Neutrophil (primary cell): Measurements from ENCODE around the gene SLC25A48.
"Not testable (repeated sequence)": the region's sequence is repeated elsewhere in the genome, so short reads cannot be mapped to it uniquely, and the experiment has no call there.

Experiments used
- H3K27ac ChIP-seq: fragments of 200-600 bp; sonication (generic); 2 replicates; pipeline ENCODE4 v1.5.1; 2016; ENCODE audit warnings: mild to moderate bottlenecking, moderate library complexity
- H3K27me3 ChIP-seq: fragments of 200-600 bp; sonication (generic); 2 replicates; pipeline ENCODE4 v1.6.0; 2016; ENCODE audit warnings: mild to moderate bottlenecking
- H3K36me3 ChIP-seq: fragments of 200-600 bp; sonication (generic); 2 replicates; pipeline ENCODE4 v1.5.1; 2017
- H3K4me1 ChIP-seq, 2 experiments: fragments of 200-600 bp in 1 of 2; sonication (generic) in 1 of 2; 1 replicate in 1 of 2; 2 replicates in 1 of 2; pipeline versions ENCODE4 v1.5.1 to v1.6.1; 2013 to 2016; ENCODE audit warnings: low read depth in 1 of 2, low read length in 1 of 2, mild to moderate bottlenecking in 1 of 2, moderate library complexity in 1 of 2; ENCODE audit not compliant: control insufficient read depth in 1 of 2, insufficient read depth in 1 of 2
- H3K4me3 ChIP-seq, 2 experiments: fragments of 200-600 bp in 1 of 2; sonication (generic) in 1 of 2; 1 replicate in 1 of 2; 2 replicates in 1 of 2; pipeline ENCODE4 v1.5.1; 2013 to 2016; ENCODE audit warnings: low read depth in 1 of 2, low read length in 1 of 2, mild to moderate bottlenecking in 1 of 2, moderate library complexity in 1 of 2
- H3K9me3 ChIP-seq: fragments of 200-600 bp; sonication (generic); 2 replicates; pipeline ENCODE4 v1.5.1; 2016
- CTCF ChIP-seq: fragments of 200-600 bp; sonication (generic); IDR thresholded peaks from 2 replicates; pipeline ENCODE4 v1.5.1; 2016; ENCODE audit warnings: antibody characterized with exemption

SLC25A48 gene

GRCh38 chr5:135833961-135834638, 363 bp upstream of the SLC25A48 start:
- peaks cover 91% of the 10 kb centered on the region for H3K27me3 ChIP-seq
- no peak for TF ChIP-seq CTCF
- H3K4me3 ChIP-seq, result no peak overlapping the region
- no peaks in the 10 kb centered on the region for H3K4me1 ChIP-seq
- no peaks in the 10 kb centered on the region for H3K9me3 ChIP-seq
- H3K27ac ChIP-seq, result no peak overlapping the region
- H3K36me3 ChIP-seq, result no peaks in the 10 kb centered on the region

GRCh38 chr5:135835766-135836165, 1.3 kb downstream of the SLC25A48 start:
- Histone ChIP-seq H3K27ac (no peak overlapping the region), H3K4me3 (no peak overlapping the region), H3K9me3 (no peaks in the 10 kb centered on the region), H3K4me1 (no peaks in the 10 kb centered on the region), H3K27me3 (peaks cover 89% of the 10 kb centered on the region), H3K36me3 (no peaks in the 10 kb centered on the region)
- TF ChIP-seq CTCF, result no peak

GRCh38 chr5:135838395-135838794, 3.9 kb downstream of the SLC25A48 start:
- not testable (repeated sequence) for H3K36me3 ChIP-seq, H3K4me1 ChIP-seq, H3K4me3 ChIP-seq, H3K27ac ChIP-seq, H3K9me3 ChIP-seq
- peaks cover 75% of the 10 kb centered on the region for H3K27me3 ChIP-seq

GRCh38 chr5:135839566-135839965, 5.1 kb downstream of the SLC25A48 start:
- Histone ChIP-seq H3K27me3 (peaks cover 63% of the 10 kb centered on the region), H3K36me3 (no peaks in the 10 kb centered on the region), H3K4me3 (no peak overlapping the region), H3K27ac (no peak overlapping the region), H3K4me1 (no peaks in the 10 kb centered on the region), H3K9me3 (no peaks in the 10 kb centered on the region)
- no peak for TF ChIP-seq CTCF

- Histone ChIP-seq H3K4me3 (no peak overlapping the region), H3K36me3 (no peaks in the 10 kb centered on the region), H3K27ac (no peak overlapping the region), H3K4me1 (no peaks in the 10 kb centered on the region), H3K27me3 (peaks cover 49% of the 10 kb centered on the region), H3K9me3 (no peaks in the 10 kb centered on the region)
- TF ChIP-seq CTCF, result no peak
These were observed 6.5 kb downstream of the SLC25A48 start for GRCh38 chr5:135840959-135841358.

GRCh38 chr5:135842737-135843136, 8.3 kb downstream of the SLC25A48 start:
- Histone ChIP-seq H3K27me3 (peaks cover 31% of the 10 kb centered on the region), H3K27ac (no peak overlapping the region), H3K36me3 (no peaks in the 10 kb centered on the region), H3K4me3 (no peak overlapping the region), H3K9me3 (no peaks in the 10 kb centered on the region), H3K4me1 (no peaks in the 10 kb centered on the region)
- TF ChIP-seq CTCF, result no peak
